Measurements from ENCODE around the gene SHB.

Gene SHB

GRCh38 chr9:38022203-38022895 lies 46.7 kb downstream of the SHB start:
- no peak overlapping the region for H3K9ac ChIP-seq (ENCODE audit: low read depth, low read length)
- no peaks in the 10 kb centered on the region for H3K27me3 ChIP-seq (ENCODE audit: control insufficient read depth, insufficient read depth, low read length)
- no peak overlapping the region for H3K4me3 ChIP-seq (ENCODE audit: low read depth, low read length)
- H3K4me1 ChIP-seq (ENCODE audit: control insufficient read depth, insufficient read depth, low read length): peaks cover 60% of the 10 kb centered on the region
- H3K9me3 ChIP-seq (ENCODE audit: control insufficient read depth, insufficient read depth, low read length): no peaks in the 10 kb centered on the region
- H3K36me3 ChIP-seq (ENCODE audit: control insufficient read depth, insufficient read depth, low read length): no peaks in the 10 kb centered on the region

- peaks cover 64% of the 10 kb centered on the region for H3K4me1 ChIP-seq (ENCODE audit: control insufficient read depth, insufficient read depth, low read length)
- H3K36me3 ChIP-seq (ENCODE audit: control insufficient read depth, insufficient read depth, low read length): no peaks in the 10 kb centered on the region
- no peaks in the 10 kb centered on the region for H3K9me3 ChIP-seq (ENCODE audit: control insufficient read depth, insufficient read depth, low read length)
- no peak overlapping the region for H3K9ac ChIP-seq (ENCODE audit: low read depth, low read length)
- no peaks in the 10 kb centered on the region for H3K27me3 ChIP-seq (ENCODE audit: control insufficient read depth, insufficient read depth, low read length)
- H3K4me3 ChIP-seq (ENCODE audit: low read depth, low read length): no peak overlapping the region
Observed at GRCh38 chr9:38020151-38021076, 48.6 kb downstream of the SHB start.

GRCh38 chr9:38019731-38020130 lies 49.3 kb downstream of the SHB start:
- H3K9ac ChIP-seq (ENCODE audit: low read depth, low read length): no peak overlapping the region
- no peaks in the 10 kb centered on the region for H3K36me3 ChIP-seq (ENCODE audit: control insufficient read depth, insufficient read depth, low read length)
- no peaks in the 10 kb centered on the region for H3K27me3 ChIP-seq (ENCODE audit: control insufficient read depth, insufficient read depth, low read length)
- peaks cover 62% of the 10 kb centered on the region for H3K4me1 ChIP-seq (ENCODE audit: control insufficient read depth, insufficient read depth, low read length)
- no peak overlapping the region for H3K4me3 ChIP-seq (ENCODE audit: low read depth, low read length)
- H3K9me3 ChIP-seq (ENCODE audit: control insufficient read depth, insufficient read depth, low read length): no peaks in the 10 kb centered on the region

- Histone ChIP-seq H3K9ac (ENCODE audit: low read depth, low read length) (peak overlapping the region; percentile 18), H3K27me3 (ENCODE audit: control insufficient read depth, insufficient read depth, low read length) (no peaks in the 10 kb centered on the region), H3K4me1 (ENCODE audit: control insufficient read depth, insufficient read depth, low read length) (peaks cover 56% of the 10 kb centered on the region), H3K36me3 (ENCODE audit: control insufficient read depth, insufficient read depth, low read length) (peaks cover 2% of the 10 kb centered on the region), H3K4me3 (ENCODE audit: low read depth, low read length) (no peak overlapping the region), H3K9me3 (ENCODE audit: control insufficient read depth, insufficient read depth, low read length) (no peaks in the 10 kb centered on the region)
Observed at GRCh38 chr9:38018958-38019602, 49.9 kb downstream of the SHB start.

- Histone ChIP-seq H3K4me3 (ENCODE audit: low read depth, low read length) (no peak overlapping the region), H3K4me1 (ENCODE audit: control insufficient read depth, insufficient read depth, low read length) (peaks cover 49% of the 10 kb centered on the region)
Observed at GRCh38 chr9:38018241-38018957, 50.6 kb downstream of the SHB start.

GRCh38 chr9:38017885-38018186 lies 51.2 kb downstream of the SHB start:
- Histone ChIP-seq H3K9ac (ENCODE audit: low read depth, low read length) (no peak overlapping the region), H3K4me1 (ENCODE audit: control insufficient read depth, insufficient read depth, low read length) (peaks cover 45% of the 10 kb centered on the region), H3K36me3 (ENCODE audit: control insufficient read depth, insufficient read depth, low read length) (peaks cover 2% of the 10 kb centered on the region), H3K9me3 (ENCODE audit: control insufficient read depth, insufficient read depth, low read length) (no peaks in the 10 kb centered on the region), H3K4me3 (ENCODE audit: low read depth, low read length) (no peak overlapping the region), H3K27me3 (ENCODE audit: control insufficient read depth, insufficient read depth, low read length) (no peaks in the 10 kb centered on the region)

More at GRCh38 chr9:38018241-38018957, 50.6 kb downstream of the SHB start:
- Histone ChIP-seq H3K27me3 (ENCODE audit: control insufficient read depth, insufficient read depth, low read length) (no peaks in the 10 kb centered on the region), H3K9me3 (ENCODE audit: control insufficient read depth, insufficient read depth, low read length) (no peaks in the 10 kb centered on the region), H3K36me3 (ENCODE audit: control insufficient read depth, insufficient read depth, low read length) (peaks cover 2% of the 10 kb centered on the region), H3K9ac (ENCODE audit: low read depth, low read length) (no peak overlapping the region)

GRCh38 chr9:38017149-38017884 lies 51.7 kb downstream of the SHB start:
- peak overlapping the region; percentile 27 for H3K4me3 ChIP-seq (ENCODE audit: low read depth, low read length)
- H3K36me3 ChIP-seq (ENCODE audit: control insufficient read depth, insufficient read depth, low read length): peaks cover 2% of the 10 kb centered on the region
- H3K27me3 ChIP-seq (ENCODE audit: control insufficient read depth, insufficient read depth, low read length): no peaks in the 10 kb centered on the region
- H3K4me1 ChIP-seq (ENCODE audit: control insufficient read depth, insufficient read depth, low read length): peaks cover 45% of the 10 kb centered on the region
- no peak overlapping the region for H3K9ac ChIP-seq (ENCODE audit: low read depth, low read length)
- no peaks in the 10 kb centered on the region for H3K9me3 ChIP-seq (ENCODE audit: control insufficient read depth, insufficient read depth, low read length)

GRCh38 chr9:38016375-38017135 lies 52.5 kb downstream of the SHB start:
- Histone ChIP-seq H3K27me3 (ENCODE audit: control insufficient read depth, insufficient read depth, low read length) (no peaks in the 10 kb centered on the region), H3K9ac (ENCODE audit: low read depth, low read length) (peak overlapping the region; percentile 30), H3K36me3 (ENCODE audit: control insufficient read depth, insufficient read depth, low read length) (peaks cover 2% of the 10 kb centered on the region), H3K4me1 (ENCODE audit: control insufficient read depth, insufficient read depth, low read length) (peaks cover 45% of the 10 kb centered on the region), H3K9me3 (ENCODE audit: control insufficient read depth, insufficient read depth, low read length) (no peaks in the 10 kb centered on the region), H3K4me3 (ENCODE audit: low read depth, low read length) (peak overlapping the region; percentile 27)

GRCh38 chr9:38015906-38016305 lies 53.1 kb downstream of the SHB start:
- no peaks in the 10 kb centered on the region for H3K9me3 ChIP-seq (ENCODE audit: control insufficient read depth, insufficient read depth, low read length)
- no peak overlapping the region for H3K4me3 ChIP-seq (ENCODE audit: low read depth, low read length)
- H3K36me3 ChIP-seq (ENCODE audit: control insufficient read depth, insufficient read depth, low read length): peaks cover 2% of the 10 kb centered on the region
- H3K4me1 ChIP-seq (ENCODE audit: control insufficient read depth, insufficient read depth, low read length): peaks cover 45% of the 10 kb centered on the region
- H3K27me3 ChIP-seq (ENCODE audit: control insufficient read depth, insufficient read depth, low read length): no peaks in the 10 kb centered on the region
- no peak overlapping the region for H3K9ac ChIP-seq (ENCODE audit: low read depth, low read length)

GRCh38 chr9:38015266-38015665 lies 53.8 kb downstream of the SHB start:
- Histone ChIP-seq H3K4me1 (ENCODE audit: control insufficient read depth, insufficient read depth, low read length) (peaks cover 40% of the 10 kb centered on the region), H3K27me3 (ENCODE audit: control insufficient read depth, insufficient read depth, low read length) (no peaks in the 10 kb centered on the region), H3K9me3 (ENCODE audit: control insufficient read depth, insufficient read depth, low read length) (no peaks in the 10 kb centered on the region), H3K36me3 (ENCODE audit: control insufficient read depth, insufficient read depth, low read length) (peaks cover 2% of the 10 kb centered on the region), H3K9ac (ENCODE audit: low read depth, low read length) (no peak overlapping the region), H3K4me3 (ENCODE audit: low read depth, low read length) (no peak overlapping the region)
